DLD1 (cell line): Measurements from ENCODE around the gene POLR1H.

ENCODE experiments used
- in situ Hi-C: cut with HindIII; loops from 2 replicates; pipeline ENCODE4 v1.10.0; 2017; ENCODE audit warnings: low sequenced_read_pairs

POLR1H gene

GRCh38 chr6:30060606-30061091 lies 416 bp upstream of the POLR1H start:
- in situ Hi-C loops = no loop called here

GRCh38 chr6:30061858-30062458 lies 893 bp downstream of the POLR1H start:
- in situ Hi-C loops = no loop called here

- in situ Hi-C loops = no loop called here
Observed at GRCh38 chr6:30062471-30063178, 1.6 kb downstream of the POLR1H start.

DNA sequence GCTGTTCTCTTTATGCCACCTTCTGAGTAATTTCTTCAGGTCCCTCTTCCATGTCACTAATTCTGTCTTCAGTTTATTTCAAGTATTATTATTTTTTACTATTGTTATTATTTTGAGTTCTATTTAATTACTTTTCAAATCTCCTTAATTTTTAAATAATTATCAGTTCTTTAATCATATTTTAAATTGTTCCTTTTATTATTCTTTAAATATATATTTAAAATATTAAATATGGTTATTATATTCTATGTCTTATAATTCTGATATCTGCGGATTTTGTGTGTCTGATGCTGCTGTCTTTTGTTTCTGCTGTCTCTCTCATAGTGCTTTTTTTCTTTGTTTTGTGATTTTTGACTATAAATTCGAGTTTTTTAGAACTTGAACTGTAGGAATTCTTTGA lies 2.2 kb downstream of the POLR1H start:
- in situ Hi-C loops = no loop called here

- in situ Hi-C loops = no loop called here
Observed at GRCh38 chr6:30066082-30066481, 5.0 kb downstream of the POLR1H start.

DNA sequence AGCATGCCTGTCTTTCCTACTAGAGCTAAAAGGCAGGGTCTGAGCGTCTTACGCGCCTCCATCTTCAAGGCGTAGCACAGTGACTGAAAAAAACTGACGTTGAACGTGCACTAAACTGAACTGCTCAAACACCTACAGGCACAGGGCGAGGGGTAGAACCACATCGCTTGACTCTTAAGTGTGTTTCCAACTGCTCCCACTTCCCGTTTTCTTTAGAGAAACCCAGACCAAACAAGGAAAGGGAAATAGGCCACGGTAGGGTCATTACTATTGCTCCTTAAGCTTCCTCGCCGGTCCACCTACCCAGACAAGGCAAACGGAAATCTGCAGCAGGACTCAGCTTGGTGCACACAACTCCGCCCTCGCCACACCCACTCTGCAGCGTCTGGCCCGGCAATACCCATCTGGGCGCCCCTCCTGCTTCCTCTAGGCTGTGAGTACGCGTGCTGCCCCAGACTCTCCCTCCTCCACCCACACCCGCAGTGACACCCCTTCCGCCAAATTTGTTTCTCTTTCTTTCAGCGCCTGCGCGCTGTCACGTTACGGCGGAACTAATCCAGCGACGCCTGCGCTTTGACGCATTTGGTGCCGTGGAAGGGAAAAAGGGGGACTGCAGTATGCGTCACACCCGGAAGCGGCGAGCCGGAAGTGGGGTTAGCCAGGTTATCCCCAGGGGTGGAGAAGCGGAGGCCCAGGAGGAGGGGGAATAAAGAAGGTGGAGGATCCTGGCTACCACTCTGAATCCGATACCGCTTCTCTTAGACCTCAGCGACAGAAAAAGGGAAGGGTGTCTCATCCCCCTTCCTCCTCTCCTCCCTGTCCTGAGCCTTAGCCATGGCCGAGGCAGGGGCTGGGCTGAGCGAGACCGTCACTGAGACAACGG lies 5.8 kb downstream of the POLR1H start, which contains the start of gene PPP1R11:
Gene PPP1R11 (plus strand): TSS at position 622 of the 883 bp plus-strand sequence. CDS start 213 bp downstream, at position 835.
- in situ Hi-C loops = no loop called here

DNA sequence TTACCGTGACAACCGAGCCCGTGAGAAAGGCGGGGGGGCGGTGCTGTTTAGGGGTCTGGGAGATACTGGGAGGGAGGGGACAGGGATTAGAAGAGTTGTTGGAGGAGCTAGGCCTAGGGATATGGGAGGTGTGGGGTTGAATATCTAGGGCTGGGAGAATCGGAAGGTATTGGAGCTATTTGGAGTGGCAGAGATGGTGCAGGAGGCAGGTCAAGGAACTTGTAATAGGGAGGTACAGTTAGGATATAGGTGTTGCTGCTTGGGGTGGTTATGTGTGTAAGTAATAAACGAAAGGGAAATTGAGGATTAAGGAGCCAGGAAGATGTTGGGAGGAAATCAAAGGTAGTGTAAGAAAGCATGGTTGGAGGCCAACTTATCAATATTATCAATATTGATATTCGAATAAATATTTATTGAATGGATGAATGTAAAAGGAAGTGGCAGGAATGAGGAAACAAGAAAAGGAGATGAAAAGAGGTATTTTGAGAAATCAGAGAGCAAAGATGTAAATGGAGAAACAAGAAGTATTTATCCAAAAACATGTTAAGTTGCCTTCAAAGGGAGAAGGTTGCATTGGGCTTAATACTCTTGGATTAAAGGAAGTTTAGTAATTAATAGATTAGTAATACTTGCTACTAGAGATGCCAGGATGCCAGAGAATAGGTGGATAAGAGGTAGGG lies 6.5 kb downstream of the POLR1H start:
- in situ Hi-C loops = no loop called here

DNA sequence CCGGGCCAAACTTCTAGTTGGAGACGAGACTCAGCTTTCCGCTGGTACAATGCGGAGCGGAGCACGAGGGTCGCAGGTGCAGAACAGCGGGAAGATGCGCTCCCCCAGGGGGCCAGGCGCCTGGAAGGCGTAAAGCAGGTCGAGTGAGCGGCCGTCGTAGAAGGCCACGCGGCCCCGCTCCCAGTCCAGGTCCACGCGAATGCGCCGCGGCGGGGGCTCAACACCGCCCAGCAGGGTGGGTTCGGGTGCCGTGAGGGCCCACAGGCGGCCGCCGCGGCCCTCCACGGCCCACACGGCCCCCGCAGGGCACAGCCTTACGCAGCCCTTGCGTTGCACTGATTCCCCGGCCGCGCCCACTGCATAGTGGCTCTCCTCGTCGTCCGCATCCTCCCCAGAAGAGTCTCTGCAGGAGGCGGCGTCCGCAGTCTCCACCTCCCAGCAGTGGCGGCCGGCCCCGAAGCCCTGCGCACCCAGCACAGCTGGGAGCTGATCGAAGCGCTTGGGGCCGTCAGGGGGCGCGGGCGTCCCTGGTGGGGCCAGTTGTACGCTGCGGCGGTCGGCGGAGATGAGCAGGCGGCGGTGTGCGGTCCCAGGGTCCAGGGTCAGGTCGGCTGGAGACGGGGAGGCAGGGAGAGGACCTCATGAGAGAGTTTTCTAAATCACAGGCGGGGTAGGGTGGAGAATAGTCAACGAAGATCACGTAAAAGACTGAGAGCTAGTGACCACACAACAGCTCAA lies 10.2 kb downstream of the POLR1H start:
- in situ Hi-C loops = no loop called here

DNA sequence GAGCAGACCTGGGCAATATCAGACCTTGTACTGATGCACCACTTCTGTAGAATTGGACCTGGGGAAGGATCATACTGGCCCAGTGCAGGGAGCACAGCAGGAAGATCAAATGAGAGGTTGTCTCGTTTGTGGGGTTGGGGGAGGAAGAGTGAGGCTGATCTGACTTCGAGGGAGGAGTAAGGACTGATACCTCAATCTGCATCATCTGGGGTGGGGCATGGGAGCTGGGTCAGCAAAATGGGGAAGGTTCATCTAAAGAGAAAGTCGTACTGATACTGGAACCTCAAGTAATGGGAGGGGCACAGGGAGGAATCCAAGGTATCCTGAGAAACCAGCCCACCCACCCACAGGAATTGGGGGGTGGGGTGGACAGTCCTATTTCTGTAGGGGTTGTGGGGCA lies 10.8 kb downstream of the POLR1H start:
- in situ Hi-C loops = no loop called here

- in situ Hi-C loops = no loop called here
Observed at GRCh38 chr6:30073489-30074235, 12.6 kb downstream of the POLR1H start.

GRCh38 chr6:30074331-30075093 lies 13.4 kb downstream of the POLR1H start:
- in situ Hi-C loops = loop anchor here (25.0 kb wide), 1 partner anchor 113 kb away; no protein-coding TSS in a partner anchor

DNA sequence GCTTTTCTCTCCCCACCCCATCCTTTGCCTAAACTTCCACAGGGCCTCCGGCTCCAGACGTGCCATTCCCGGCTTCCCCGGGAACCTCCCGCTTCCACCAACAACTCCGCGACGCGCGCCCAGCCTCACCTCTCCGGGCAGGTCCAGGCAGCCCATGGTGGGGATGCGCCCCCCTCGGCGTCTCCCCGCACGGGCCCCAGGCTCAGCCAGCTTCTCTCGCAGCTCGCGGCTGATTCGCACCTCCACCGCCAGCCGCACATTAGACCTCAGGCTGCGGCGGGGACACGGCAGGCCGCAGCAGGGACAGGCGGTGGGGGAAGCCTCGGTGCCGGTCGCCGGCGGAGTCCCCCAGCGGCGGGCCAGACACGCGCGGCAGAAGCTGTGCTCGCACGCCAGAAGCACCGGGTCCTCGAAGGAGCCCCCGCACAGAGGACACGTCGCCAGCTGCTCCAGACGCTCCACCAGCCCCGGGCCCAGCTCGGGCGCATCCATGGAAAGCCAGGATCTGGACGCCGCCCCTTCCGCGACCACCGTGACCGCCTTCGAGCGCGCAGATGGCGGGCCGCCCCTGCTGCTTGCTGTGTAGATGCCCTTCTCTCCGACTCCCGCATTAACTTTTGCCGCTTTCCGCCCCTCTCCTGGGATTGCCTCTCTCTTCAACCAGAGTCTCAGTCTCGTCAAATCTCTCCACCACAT lies 14.2 kb downstream of the POLR1H start, which contains the start of gene RNF39:
Gene RNF39 (minus strand): TSS at position 676 of the 696 bp plus-strand sequence. CDS start 184 bp downstream, at position 492.
- in situ Hi-C loops = loop anchor here (25.0 kb wide), 1 partner anchor 112 kb away; no protein-coding TSS in a partner anchor

DNA sequence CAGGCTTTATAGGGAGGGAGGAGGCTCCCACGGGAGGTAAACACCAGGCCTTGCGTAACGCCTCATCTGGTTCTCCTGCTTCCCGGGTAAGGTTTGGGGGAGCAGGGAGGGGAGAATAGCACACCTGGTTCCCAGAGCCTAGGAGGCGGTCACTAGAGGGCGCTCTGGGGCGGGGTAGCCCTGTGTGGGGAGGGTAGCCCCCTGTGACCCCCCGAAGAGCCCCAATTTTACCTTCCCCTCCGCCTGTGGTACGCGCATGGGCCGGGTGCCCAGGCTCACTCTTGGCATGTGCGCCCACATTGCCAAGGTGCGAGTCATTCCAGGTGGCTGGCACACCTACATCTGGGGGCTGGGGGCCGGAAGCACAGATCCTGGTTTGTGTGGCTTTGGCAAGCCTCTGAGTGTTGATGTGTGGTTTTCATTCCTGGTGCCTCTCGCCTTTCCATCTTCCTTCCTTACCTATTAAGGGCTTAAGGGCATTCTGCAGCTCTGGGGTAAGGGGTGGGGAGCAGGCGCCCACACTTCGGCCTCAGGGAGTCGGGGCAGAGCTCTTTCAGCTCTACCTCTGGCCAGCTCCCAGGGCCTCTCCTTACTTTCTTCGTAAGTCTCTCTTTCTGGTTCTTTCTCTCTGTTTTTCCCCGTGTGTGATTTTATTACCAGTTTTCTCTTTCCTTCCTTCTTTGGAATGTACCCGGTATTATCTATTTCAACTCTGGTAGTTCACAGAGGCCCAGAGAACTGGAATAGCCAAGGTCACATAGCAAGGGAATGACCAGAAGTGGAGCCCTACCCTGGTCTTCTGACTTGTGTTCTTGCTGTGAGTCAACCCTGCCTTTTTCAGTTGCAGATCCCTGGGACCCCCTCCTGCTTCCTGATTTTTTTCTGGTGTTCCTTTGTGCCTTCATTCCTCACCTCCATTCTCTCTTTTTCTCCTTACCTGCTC lies 15.0 kb downstream of the POLR1H start:
- in situ Hi-C loops = loop anchor here (25.0 kb wide), 1 partner anchor 111 kb away; no protein-coding TSS in a partner anchor

- in situ Hi-C loops = loop anchor here (25.0 kb wide), 1 partner anchor 110 kb away; no protein-coding TSS in a partner anchor
Observed at GRCh38 chr6:30077218-30077617, 16.2 kb downstream of the POLR1H start.

DNA sequence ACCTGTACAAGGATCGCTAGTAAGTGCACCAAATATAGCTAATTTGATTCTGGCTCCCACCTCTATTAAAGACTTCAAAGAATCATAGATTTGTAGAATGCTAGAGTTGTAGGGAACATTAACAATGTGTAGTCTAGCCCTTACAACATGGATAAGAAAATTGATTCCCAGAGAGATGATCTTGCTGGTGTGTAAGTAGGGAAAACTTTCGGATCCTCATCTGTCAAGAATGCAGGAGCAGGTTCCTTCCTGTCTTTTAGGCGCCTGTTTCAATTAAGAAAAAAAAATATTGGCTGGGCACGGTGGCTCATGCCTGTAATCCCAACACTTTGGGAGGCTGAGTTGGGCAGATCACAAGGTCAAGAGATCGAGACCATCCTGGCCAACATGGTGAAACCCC lies 26.8 kb downstream of the POLR1H start:
- in situ Hi-C loops = loop anchor here (25.0 kb wide), 1 partner anchor 99 kb away; no protein-coding TSS in a partner anchor

DNA sequence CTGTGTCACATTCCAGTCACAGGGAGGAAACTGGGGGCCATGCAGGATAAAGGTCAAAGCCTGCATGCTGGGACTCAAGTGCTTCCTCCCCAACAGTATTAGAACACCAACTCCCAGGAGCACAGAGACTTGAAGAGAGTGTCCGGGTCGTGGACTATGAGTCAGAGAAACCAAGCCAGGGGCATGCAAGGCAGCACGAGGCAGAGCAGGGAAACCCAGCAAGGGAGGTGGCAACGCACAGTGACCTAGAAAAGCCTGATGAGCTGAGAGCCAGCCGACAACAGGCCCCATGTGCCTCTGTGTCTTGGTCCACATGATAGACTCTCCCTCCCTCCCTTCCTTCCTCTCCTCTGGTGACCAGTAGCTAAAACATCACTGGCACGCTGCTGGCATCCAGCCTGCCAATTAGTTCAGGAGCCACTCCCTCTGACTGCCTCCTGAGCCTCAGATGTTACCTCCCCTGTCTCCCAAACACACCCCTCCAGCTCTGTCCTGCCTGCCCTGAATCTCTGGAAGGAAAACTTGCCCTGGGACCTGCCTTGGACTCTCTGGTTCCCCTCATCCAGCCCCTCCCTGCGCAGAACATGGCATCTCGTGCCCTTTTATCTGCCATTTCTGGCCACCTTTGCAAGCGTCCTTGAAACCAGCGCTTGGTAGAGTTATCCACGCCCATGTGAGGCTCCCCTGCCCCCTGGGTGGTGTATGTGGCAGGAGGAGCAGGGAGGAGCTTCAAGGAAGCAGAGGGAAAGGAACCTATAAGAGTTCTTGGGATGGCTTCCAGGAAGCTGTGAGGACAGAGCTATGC lies 30.7 kb downstream of the POLR1H start:
- in situ Hi-C loops = loop anchor here (25.0 kb wide), 1 partner anchor 96 kb away; no protein-coding TSS in a partner anchor
